HuH-7.5 (cell line): ENCODE measurements around the gene FGF10.

Source experiments
- DNase-seq: peaks from one replicate; pipeline ENCODE4 v3.0.0; 2011; ENCODE audit warnings: low spot score

The FGF10 gene

DNA sequence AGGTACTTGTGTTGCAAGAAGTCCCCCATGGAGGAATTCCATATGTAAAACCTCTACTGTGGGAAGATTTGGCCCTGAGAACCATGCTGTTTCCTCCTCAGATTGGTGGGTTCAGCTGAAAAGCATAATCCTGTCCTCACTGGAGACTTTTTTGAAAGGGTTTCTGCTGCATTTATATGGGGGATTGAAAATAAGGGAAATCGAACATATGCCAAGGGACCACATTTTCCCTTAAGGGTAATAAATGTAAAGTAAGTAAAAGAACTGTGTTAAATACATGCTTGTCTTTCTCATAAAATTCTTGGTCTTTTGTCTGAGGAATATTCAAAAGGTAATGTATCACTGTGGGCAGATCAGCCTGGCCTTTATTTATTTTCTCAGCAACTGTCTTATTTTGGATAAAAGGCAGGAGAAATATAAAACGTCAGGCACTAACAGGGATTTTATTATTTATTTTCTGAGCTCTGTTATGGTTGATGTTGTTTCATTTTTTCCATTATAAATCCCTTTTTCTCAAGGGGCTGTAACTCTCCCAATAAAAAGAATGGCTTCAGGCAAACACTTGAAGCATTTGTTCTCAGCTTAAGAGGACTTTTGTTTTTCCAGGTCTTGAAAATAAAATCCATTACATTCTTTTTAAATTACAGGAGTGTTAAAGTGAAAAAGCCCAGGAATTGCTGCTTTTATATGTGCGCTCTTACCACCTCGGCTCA lies 131.4 kb downstream of the FGF10 start:
- no peak for DNase-seq

- DNase-seq, result no peak
Measured at GRCh38 chr5:44257221-44257620, 132.0 kb downstream of the FGF10 start.
